ENCODE results near the gene ZNF770.
"Not testable (repeated sequence)": the region's sequence is repeated elsewhere in the genome, so short reads cannot be mapped to it uniquely, and the experiment has no call there.

ZNF770 gene

GRCh38 chr15:34973512-34973911, 14.6 kb downstream of the ZNF770 start:
- DNase-seq, result no peak

GRCh38 chr15:34970098-34970643, 17.9 kb downstream of the ZNF770 start:
- DNase-seq, result not testable (repeated sequence)

GRCh38 chr15:34969340-34970097, 18.6 kb downstream of the ZNF770 start, which contains the start of gene AQR:
Gene AQR, minus strand, starts transcription at chr15:34969742. Its CDS starts 129 bp downstream, at chr15:34969613.
- peak; percentile 99 for DNase-seq

GRCh38 chr15:34964277-34964676, 23.8 kb downstream of the ZNF770 start:
- DNase-seq, result no peak

GRCh38 chr15:34953851-34954250, 34.2 kb downstream of the ZNF770 start:
- no peak for DNase-seq

- DNase-seq, result no peak
These were observed 35.6 kb downstream of the ZNF770 start for GRCh38 chr15:34952481-34952880.

GRCh38 chr15:34951993-34952392, 36.1 kb downstream of the ZNF770 start:
- DNase-seq, result peak; percentile 33

GRCh38 chr15:34944936-34945335, 43.2 kb downstream of the ZNF770 start:
- no peak for DNase-seq

GRCh38 chr15:34943711-34944110, 44.4 kb downstream of the ZNF770 start:
- DNase-seq, result no peak

GRCh38 chr15:34943264-34943663, 44.8 kb downstream of the ZNF770 start:
- DNase-seq, result not testable (repeated sequence)

GRCh38 chr15:34942363-34942762, 45.7 kb downstream of the ZNF770 start:
- no peak for DNase-seq

GRCh38 chr15:34941831-34942230, 46.3 kb downstream of the ZNF770 start:
- no peak for DNase-seq

- DNase-seq, result no peak
These were observed 46.8 kb downstream of the ZNF770 start for GRCh38 chr15:34941185-34941698.

- DNase-seq, result no peak
These were observed 54.6 kb downstream of the ZNF770 start for GRCh38 chr15:34933432-34933975.

GRCh38 chr15:34928349-34928748, 59.7 kb downstream of the ZNF770 start:
- not testable (repeated sequence) for DNase-seq
